Esophagus squamous epithelium (tissue), 5 donors: ENCODE measurements around the gene SLC35F3. TPM values are rescaled to one million over a fixed set of nuclear protein-coding genes. Genes with fewer than 3 reads are reported as not detected.

ENCODE experiments used
- DNase-seq: peaks from one replicate; lab custom pipeline; 2025; lab: John Stamatoyannopoulos, UW
- H3K27ac ChIP-seq, 4 donors: fragments of 200-600 bp; sonication (generic); one replicate each; pipeline ENCODE4 v1.5.1; 2016 to 2019; ENCODE audit warnings: mild to moderate bottlenecking in 1 of 4
- H3K27me3 ChIP-seq, 4 donors: fragments of 200-600 bp; sonication (generic); 1 replicate in 3 of 4; 2 replicates in 1 of 4; pipeline versions ENCODE4 v1.5.1 to v1.6.0; 2017 to 2021; ENCODE audit warnings: antibody characterized with exemption in 1 of 4
- H3K36me3 ChIP-seq, 3 donors: fragments of 200-600 bp; sonication (generic); one replicate each; pipeline ENCODE4 v1.5.1; 2016 to 2019
- H3K4me1 ChIP-seq, 3 donors: fragments of 200-600 bp; sonication (generic); one replicate each; pipeline ENCODE4 v1.5.1; 2017 to 2019
- H3K4me3 ChIP-seq, 4 donors: fragments of 200-600 bp; sonication (generic); 1 replicate in 3 of 4; 2 replicates in 1 of 4; pipeline ENCODE4 v1.5.1; 2016 to 2019; ENCODE audit warnings: mild to moderate bottlenecking in 2 of 4, moderate library complexity in 1 of 4
- H3K9me3 ChIP-seq, 3 donors: fragments of 200-600 bp; sonication (generic); one replicate each; pipeline ENCODE4 v1.5.1; 2016 to 2019
- CTCF ChIP-seq, 6 experiments: fragments of 450-650 bp in 4 of 6; fragments of 200-600 bp in 2 of 6; sonication (generic) in 2 of 6; IDR thresholded peaks; one replicate each; pipeline ENCODE4 v1.5.1; 2016 to 2019; ENCODE audit warnings: antibody characterized with exemption in 6 of 6, mild to moderate bottlenecking in 4 of 6, moderate library complexity in 4 of 6
- POLR2A ChIP-seq, 4 donors: fragments of 450-650 bp; IDR thresholded peaks; one replicate each; pipeline ENCODE4 v1.6.1; 2017; ENCODE audit warnings: antibody characterized with exemption in 4 of 4, mild to moderate bottlenecking in 4 of 4, moderate library complexity in 3 of 4
- WGBS, 2 donors: methylation state at CpG; one replicate each; pipeline ENCODE4 v1.1.5; 2018; 5-methylcytosine and 5-hydroxymethylcytosine counted together
- intact Hi-C: fragments of 100-400 bp; cut with DNase I; formaldehyde crosslinking; loops from one replicate; pipeline ENCODE4 v1.15.0; 2022
- total RNA-seq, 4 donors: library from RNA; depleted of rRNA; stranded (reverse); fragments of >200 nt; gene quantifications; one replicate each; pipeline ENCODE4 v1.1.0, GENCODE V29; 2016
- donor health status: DM: yes; HTN: yes; CAD: no.

SLC35F3 gene
- total RNA-seq, 4 donors from 2014 or later: 0.13 to 0.99 (median 0.55) TPM

- Histone ChIP-seq H3K27me3 (peaks cover 0 to 82% (median 0%) of the 10 kb centered on the region in 4 donors), H3K36me3 (no peaks in the 10 kb centered on the region), H3K4me3 (no peak overlapping the region), H3K9me3 (peaks cover 0 to 13% (median 4%) of the 10 kb centered on the region in 3 donors), H3K4me1 (no peaks in the 10 kb centered on the region), H3K27ac (no peak overlapping the region)
- WGBS, 2 donors: 57 to 70% methylated on average over 1 of the region's 1 CpG
- TF ChIP-seq CTCF (IDR thresholded peaks at IDR 0.05) (no peak), POLR2A (IDR thresholded peaks at IDR 0.05) (no peak)
- intact Hi-C loops: no loop called here
- DNase-seq: no peak
These were observed 189.7 kb downstream of the SLC35F3 start for GRCh38 chr1:234094172-234094571.

GRCh38 chr1:234096161-234096770, 191.8 kb downstream of the SLC35F3 start:
- 36 to 46% methylated on average over 7 of the region's 7 CpGs for WGBS, 2 donors
- H3K27me3 ChIP-seq: peaks cover 0 to 87% (median 0%) of the 10 kb centered on the region in 4 donors
- intact Hi-C loops: no loop called here

GRCh38 chr1:234102583-234102982, 198.1 kb downstream of the SLC35F3 start:
- Histone ChIP-seq H3K36me3 (no peaks in the 10 kb centered on the region), H3K9me3 (peaks cover 0 to 3% (median 0%) of the 10 kb centered on the region in 3 donors), H3K27me3 (peaks cover 0 to 98% (median 0%) of the 10 kb centered on the region in 4 donors), H3K27ac (no peak overlapping the region), H3K4me3 (no peak overlapping the region), H3K4me1 (no peaks in the 10 kb centered on the region)
- intact Hi-C loops: no loop called here
- DNase-seq: no peak
- no peak for TF ChIP-seq CTCF (IDR thresholded peaks at IDR 0.05)
- no peak for TF ChIP-seq POLR2A (IDR thresholded peaks at IDR 0.05)
- 19 to 32% methylated on average over 6 to 8 of the region's 8 CpGs for WGBS, 2 donors

More at GRCh38 chr1:234096161-234096770, 191.8 kb downstream of the SLC35F3 start:
- no peaks in the 10 kb centered on the region for H3K36me3 ChIP-seq
- no peak for TF ChIP-seq POLR2A (IDR thresholded peaks at IDR 0.05)
- no peak for TF ChIP-seq CTCF (IDR thresholded peaks at IDR 0.05)
- no peaks in the 10 kb centered on the region for H3K9me3 ChIP-seq
- no peak overlapping the region for H3K4me3 ChIP-seq
- no peak overlapping the region for H3K27ac ChIP-seq
- no peak for DNase-seq
- no peaks in the 10 kb centered on the region for H3K4me1 ChIP-seq

- H3K27me3 ChIP-seq: peaks cover 0 to 95% (median 0%) of the 10 kb centered on the region in 4 donors
- DNase-seq: no peak
- no peaks in the 10 kb centered on the region for H3K4me1 ChIP-seq
- no peaks in the 10 kb centered on the region for H3K36me3 ChIP-seq
- TF ChIP-seq POLR2A (IDR thresholded peaks at IDR 0.05): no peak
- WGBS, 2 donors: 60 to 83% methylated on average over 1 to 2 of the region's 3 CpGs
- intact Hi-C loops: no loop called here
- H3K27ac ChIP-seq: no peak overlapping the region
- no peak overlapping the region for H3K4me3 ChIP-seq
- peaks cover 0 to 3% (median 0%) of the 10 kb centered on the region in 3 donors for H3K9me3 ChIP-seq
These were observed 198.7 kb downstream of the SLC35F3 start for GRCh38 chr1:234103198-234103597.

GRCh38 chr1:234106032-234106431, 201.6 kb downstream of the SLC35F3 start:
- no peak overlapping the region for H3K27ac ChIP-seq
- H3K27me3 ChIP-seq: peaks cover 0 to 84% (median 0%) of the 10 kb centered on the region in 4 donors
- intact Hi-C loops: no loop called here
- H3K36me3 ChIP-seq: no peaks in the 10 kb centered on the region
- H3K4me1 ChIP-seq: no peaks in the 10 kb centered on the region
- H3K4me3 ChIP-seq: no peak overlapping the region
- no peak for DNase-seq
- 87 to 100% methylated on average over 2 of the region's 2 CpGs for WGBS, 2 donors
- H3K9me3 ChIP-seq: peaks cover 0 to 3% (median 0%) of the 10 kb centered on the region in 3 donors
- TF ChIP-seq POLR2A (IDR thresholded peaks at IDR 0.05) (no peak), CTCF (IDR thresholded peaks at IDR 0.05) (no peak)
